OCI-LY3 (cell line): Measurements from ENCODE around the gene TEC.

Experiments used
- CTCF ChIP-seq: fragments of 200-600, 300-600 bp; sonication (generic); IDR thresholded peaks from 2 replicates; pipeline ENCODE4 v1.5.1; 2014; ENCODE audit warnings: antibody characterized with exemption, low read length, low read depth
- EZH2phosphoT487 ChIP-seq: fragments of 200-600 bp; shearing (Covaris generic); IDR thresholded peaks from 2 replicates; pipeline ENCODE4 v1.6.1; 2018; ENCODE audit warnings: antibody characterized with exemption, mixed run types, low read depth

- TF ChIP-seq CTCF, result no peak
- TF ChIP-seq EZH2phosphoT487, result no peak
Measured at GRCh38 chr4:48270523-48270897, 872 bp upstream of the TEC start.
